Left cardiac atrium (tissue), 4 donors: ENCODE data around the gene NXPE1. TPM values are rescaled to one million over a fixed set of nuclear protein-coding genes. Genes with fewer than 3 reads are reported as not detected.

Source experiments
- ATAC-seq, 2 donors: fragments of 200-7000 bp; cut with Tn5 transposase; one replicate each; pipeline ENCODE4 v1.9.1; 2020; ENCODE audit warnings: mild to moderate bottlenecking in 2 of 2, moderate library complexity in 2 of 2
- DNase-seq: peaks from one replicate; pipeline ENCODE4 v3.0.0-alpha.2; 2020
- intact Hi-C, 2 donors: fragments of 100-400 bp; cut with DNase I; formaldehyde crosslinking; loops; one replicate each; pipeline versions ENCODE4 v1.14.1 to v1.15.1; 2022 to 2023
- total RNA-seq, 2 donors: library from RNA; stranded (reverse); fragmentation: NEBNext Ultra II Directional; extraction: Animal tissue kit (Norgen Biotek cat#: 25700); gene quantifications; one replicate each; pipeline ENCODE4 v1.2.1, GENCODE V29; 2021
- donor health status: DM: no; HTN: yes; CAD: no.
- donor health status: DM: no; HTN: yes; CAD: no; lungs with severe emphysema.
- donor health status: DM: yes; HTN: yes; CAD: no.
- donor health status: Dilated cardiomyopathy.

The NXPE1 gene
- total RNA-seq, 2 donors from 2014 or later = not detected

GRCh38 chr11:114566276-114566675, 6.6 kb upstream of the NXPE1 start:
- no peak for DNase-seq
- intact Hi-C loops = no loop called here
- no peak for ATAC-seq

- intact Hi-C loops = no loop called here
- ATAC-seq = no peak
- DNase-seq = no peak
These were observed 5.2 kb upstream of the NXPE1 start for GRCh38 chr11:114564831-114565230.

- DNase-seq (no peak), ATAC-seq (no peak)
- intact Hi-C loops = no loop called here
These were observed 3.4 kb upstream of the NXPE1 start for GRCh38 chr11:114563077-114563476.

GRCh38 chr11:114562166-114562916, 2.7 kb upstream of the NXPE1 start:
- intact Hi-C loops = no loop called here
- ATAC-seq = peak in 1 of 2 donors; percentile 33
- no peak for DNase-seq

- intact Hi-C loops = no loop called here
- no peak for ATAC-seq
- no peak for DNase-seq
These were observed 3.5 kb downstream of the NXPE1 start for GRCh38 chr11:114556135-114556534.

GRCh38 chr11:114553642-114554041, 6.0 kb downstream of the NXPE1 start:
- no peak for ATAC-seq
- DNase-seq = no peak
- intact Hi-C loops = no loop called here

GRCh38 chr11:114551060-114551459, 8.6 kb downstream of the NXPE1 start:
- intact Hi-C loops = no loop called here
- DNase-seq (no peak), ATAC-seq (no peak)

- no peak for DNase-seq
- no peak for ATAC-seq
These were observed 34.0 kb downstream of the NXPE1 start for GRCh38 chr11:114525682-114526081.

GRCh38 chr11:114524122-114524521, 35.6 kb downstream of the NXPE1 start:
- DNase-seq (no peak), ATAC-seq (no peak)
- intact Hi-C loops = no loop called here

More at GRCh38 chr11:114525682-114526081, 34.0 kb downstream of the NXPE1 start:
- intact Hi-C loops = no loop called here

GRCh38 chr11:114522818-114523217, 36.9 kb downstream of the NXPE1 start:
- ATAC-seq = peak in 1 of 2 donors; percentile 23
- intact Hi-C loops = no loop called here
- DNase-seq = no peak

GRCh38 chr11:114511538-114511937, 48.1 kb downstream of the NXPE1 start:
- intact Hi-C loops = no loop called here
- DNase-seq = no peak

GRCh38 chr11:114511079-114511478, 48.6 kb downstream of the NXPE1 start:
- intact Hi-C loops = no loop called here
- ATAC-seq = no peak

More at GRCh38 chr11:114511538-114511937, 48.1 kb downstream of the NXPE1 start:
- ATAC-seq = no peak

GRCh38 chr11:114501901-114502300, 57.8 kb downstream of the NXPE1 start:
- intact Hi-C loops = no loop called here
- DNase-seq (no peak), ATAC-seq (no peak)

More at GRCh38 chr11:114511079-114511478, 48.6 kb downstream of the NXPE1 start:
- DNase-seq = no peak

GRCh38 chr11:114499756-114500155, 59.9 kb downstream of the NXPE1 start:
- no peak for ATAC-seq
- DNase-seq = no peak
- intact Hi-C loops = no loop called here

- ATAC-seq (no peak), DNase-seq (no peak)
- intact Hi-C loops = no loop called here
These were observed 62.8 kb downstream of the NXPE1 start for GRCh38 chr11:114496915-114497314.

GRCh38 chr11:114483929-114484328, 75.8 kb downstream of the NXPE1 start:
- no peak for ATAC-seq
- no peak for DNase-seq
- intact Hi-C loops = no loop called here

- intact Hi-C loops = no loop called here
- DNase-seq = no peak
- no peak for ATAC-seq
These were observed 77.6 kb downstream of the NXPE1 start for GRCh38 chr11:114482114-114482513.

- DNase-seq = no peak
- ATAC-seq = no peak
- intact Hi-C loops = no loop called here
These were observed 80.3 kb downstream of the NXPE1 start for GRCh38 chr11:114479331-114479730.

GRCh38 chr11:114478768-114479167, 80.9 kb downstream of the NXPE1 start:
- intact Hi-C loops = no loop called here
- DNase-seq (no peak), ATAC-seq (no peak)

- ATAC-seq = no peak
- intact Hi-C loops = no loop called here
These were observed 81.7 kb downstream of the NXPE1 start for GRCh38 chr11:114478001-114478410.

GRCh38 chr11:114472661-114473060, 87.0 kb downstream of the NXPE1 start:
- intact Hi-C loops = no loop called here
- ATAC-seq (no peak), DNase-seq (no peak)

More at GRCh38 chr11:114478001-114478410, 81.7 kb downstream of the NXPE1 start:
- no peak for DNase-seq
